DMS79 treated with DMSO at 0.1 percent for 48 hours (cell line): ENCODE data around the gene HLA-G.
"Not testable (repeated sequence)": the region's sequence is repeated elsewhere in the genome, so short reads cannot be mapped to it uniquely, and the experiment has no call there.

ENCODE experiments used
- DNase-seq: peaks from one replicate; lab custom pipeline; 2025; lab: John Stamatoyannopoulos, UW

Gene HLA-G

GRCh38 chr6:29827579-29828470 lies at the start of gene HLA-G:
TSS of gene HLA-G (plus strand) at chr6:29827825. CDS start at chr6:29827845, 20 bp downstream.
- DNase-seq: no peak

- not testable (repeated sequence) for DNase-seq
Observed at GRCh38 chr6:29780019-29780698, 47.5 kb upstream of the HLA-G start.

- no peak for DNase-seq
Observed at GRCh38 chr6:29789176-29789575, 38.4 kb upstream of the HLA-G start.

- no peak for DNase-seq
Observed at GRCh38 chr6:29790626-29791025, 37.0 kb upstream of the HLA-G start.

DNA sequence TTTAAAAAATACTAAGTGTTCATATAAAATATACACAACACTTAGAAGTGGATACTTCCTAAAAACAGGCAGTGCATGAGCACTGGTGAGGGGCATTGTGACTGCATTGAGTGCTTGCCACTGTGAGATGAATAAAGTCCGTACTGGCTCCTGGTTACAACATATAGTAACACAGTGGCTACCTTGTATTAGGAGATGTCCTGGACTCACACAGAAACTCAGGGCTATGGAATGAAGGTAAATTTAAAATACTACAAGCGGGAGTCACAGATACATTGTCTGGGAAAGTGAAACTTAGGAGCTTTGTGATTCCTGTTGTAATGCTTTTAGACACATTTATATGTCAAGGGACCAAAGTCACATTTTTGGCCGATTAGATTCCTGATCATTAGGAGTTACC lies 36.5 kb upstream of the HLA-G start:
- no peak for DNase-seq

GRCh38 chr6:29791786-29792122 lies 35.9 kb upstream of the HLA-G start:
- no peak for DNase-seq

DNA sequence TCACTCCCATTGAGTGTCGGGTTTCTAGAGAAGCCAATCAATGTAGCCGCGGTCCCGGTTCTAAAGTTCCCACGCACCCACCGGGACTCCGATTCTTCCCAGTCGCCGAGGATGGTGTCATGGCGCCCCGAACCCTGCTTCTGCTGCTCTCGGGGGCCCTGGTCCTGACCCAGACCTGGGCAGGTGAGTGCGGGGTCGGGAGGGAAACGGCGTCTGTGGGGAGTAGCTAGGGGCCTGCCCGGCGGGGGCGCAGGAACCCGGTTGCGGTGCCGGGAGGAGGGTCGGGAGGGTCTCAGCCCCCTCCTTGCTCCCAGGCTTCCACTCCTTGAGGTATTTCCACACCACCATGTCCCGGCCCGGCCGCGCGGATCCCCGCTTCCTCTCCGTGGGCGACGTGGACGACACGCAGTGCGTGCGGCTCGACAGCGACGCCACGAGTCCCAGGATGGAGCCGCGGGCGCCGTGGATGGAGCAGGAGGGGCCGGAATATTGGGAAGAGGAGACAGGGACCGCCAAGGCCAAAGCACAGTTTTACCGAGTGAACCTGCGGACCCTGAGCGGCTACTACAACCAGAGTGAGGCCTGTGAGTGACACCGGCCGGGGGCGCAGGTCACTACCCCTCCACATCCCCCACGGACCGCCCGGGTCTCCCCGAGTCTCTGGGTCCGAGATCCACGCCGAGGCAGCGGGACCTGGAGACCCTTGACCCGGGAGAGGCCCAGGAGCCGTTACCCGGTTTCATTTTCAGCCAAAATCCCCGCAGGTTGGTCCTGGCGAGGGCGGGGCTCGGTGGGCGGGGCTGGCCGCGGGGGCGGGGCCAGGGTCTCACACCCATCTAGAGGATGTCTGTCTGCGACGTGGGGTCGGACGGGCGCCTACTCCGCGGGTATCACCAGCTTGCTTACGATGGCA lies 35.2 kb upstream of the HLA-G start:
- no peak for DNase-seq

DNA sequence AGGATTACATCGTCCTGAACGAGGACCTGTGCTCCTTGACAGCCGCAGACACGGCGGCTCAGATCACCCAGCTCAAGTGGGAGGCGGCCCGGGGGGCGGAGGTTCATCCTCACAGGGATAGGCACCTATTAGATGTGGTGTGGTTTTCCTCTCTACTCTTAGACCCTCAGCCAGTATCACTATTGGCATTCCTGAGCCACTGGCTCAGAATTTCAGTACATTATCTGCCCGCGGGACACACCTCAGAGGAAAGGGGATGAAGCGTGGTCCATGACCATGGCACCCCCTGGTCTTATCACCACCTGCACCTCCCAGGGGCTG lies 34.6 kb upstream of the HLA-G start:
- DNase-seq: no peak

- DNase-seq: no peak
Observed at GRCh38 chr6:29793796-29794195, 33.8 kb upstream of the HLA-G start.

DNA sequence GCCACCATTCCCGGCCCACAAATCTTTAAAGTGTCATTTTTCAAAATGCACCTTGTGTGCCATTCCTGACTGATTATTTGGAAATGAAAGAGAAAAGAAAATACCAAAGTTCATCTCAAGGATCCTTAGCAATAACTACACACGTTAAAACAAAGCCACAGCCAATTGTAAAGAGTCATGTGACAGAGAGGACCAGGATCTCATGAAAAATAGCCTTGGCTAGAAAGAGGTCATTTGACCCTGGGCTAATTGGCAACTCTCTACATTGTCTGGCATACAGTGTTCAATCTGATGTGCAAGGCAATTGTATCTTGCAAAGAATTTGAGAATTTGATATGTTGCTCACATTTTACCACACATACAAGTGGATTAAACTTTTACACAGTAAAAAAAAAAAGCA lies 31.6 kb upstream of the HLA-G start:
- DNase-seq: no peak

DNA sequence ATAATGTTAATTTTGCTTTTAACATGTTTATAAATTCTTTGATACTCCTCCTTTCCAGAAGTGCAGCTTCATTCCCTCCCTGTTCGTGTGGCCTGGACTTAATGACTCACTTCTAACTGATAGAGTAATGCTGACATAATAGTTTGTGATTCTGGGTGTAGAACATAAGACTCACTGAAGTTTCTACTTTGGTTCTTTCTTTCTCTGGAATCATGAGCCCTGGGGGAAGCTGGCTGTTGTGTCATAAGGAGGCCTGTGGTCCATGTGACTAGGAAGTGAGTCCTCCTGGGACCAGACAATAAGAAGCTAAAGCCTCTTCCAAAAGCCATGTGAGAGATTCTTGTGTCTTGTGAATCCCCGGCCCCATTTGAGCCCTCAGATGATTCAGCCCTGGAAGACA lies 30.5 kb upstream of the HLA-G start:
- no peak for DNase-seq

DNA sequence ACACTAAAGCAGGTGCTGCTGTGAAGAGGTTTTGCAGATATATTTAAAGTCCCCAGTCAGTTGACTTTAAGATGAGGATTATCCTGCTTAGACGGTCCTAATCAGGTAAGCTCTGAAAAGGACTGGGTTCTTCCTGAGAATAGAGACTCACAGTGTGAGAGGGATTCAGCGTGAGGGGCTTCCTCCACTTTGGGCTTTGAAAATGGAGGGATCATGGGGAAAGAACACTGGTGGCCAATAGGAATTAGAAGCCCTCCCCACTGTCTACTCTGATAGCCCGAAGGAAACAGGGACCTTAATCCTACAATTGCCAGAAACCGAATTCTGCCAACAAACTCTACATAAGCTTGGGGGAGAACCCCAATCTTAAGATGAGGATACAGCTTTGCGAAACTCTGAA lies 29.7 kb upstream of the HLA-G start:
- no peak for DNase-seq

DNA sequence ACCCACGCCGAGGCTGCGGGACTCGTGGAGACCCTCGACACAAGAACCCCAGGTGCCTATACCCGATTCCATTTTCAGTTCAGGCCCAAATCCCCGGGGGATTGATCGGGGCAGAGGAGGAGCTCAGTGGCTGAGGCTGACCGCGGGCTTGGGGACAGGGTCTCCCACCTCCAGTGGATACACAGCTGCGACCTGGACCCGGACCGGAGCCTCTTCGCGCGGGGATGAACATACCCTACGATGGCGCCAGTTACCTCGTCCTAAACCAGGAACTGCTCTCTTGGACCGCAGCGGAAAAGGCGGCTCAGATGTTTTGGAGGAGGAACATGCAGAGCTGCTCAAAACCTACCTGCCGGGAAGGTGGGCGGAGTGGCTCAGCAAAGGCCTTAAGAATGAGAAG lies 27.4 kb upstream of the HLA-G start:
- DNase-seq: no peak

DNA sequence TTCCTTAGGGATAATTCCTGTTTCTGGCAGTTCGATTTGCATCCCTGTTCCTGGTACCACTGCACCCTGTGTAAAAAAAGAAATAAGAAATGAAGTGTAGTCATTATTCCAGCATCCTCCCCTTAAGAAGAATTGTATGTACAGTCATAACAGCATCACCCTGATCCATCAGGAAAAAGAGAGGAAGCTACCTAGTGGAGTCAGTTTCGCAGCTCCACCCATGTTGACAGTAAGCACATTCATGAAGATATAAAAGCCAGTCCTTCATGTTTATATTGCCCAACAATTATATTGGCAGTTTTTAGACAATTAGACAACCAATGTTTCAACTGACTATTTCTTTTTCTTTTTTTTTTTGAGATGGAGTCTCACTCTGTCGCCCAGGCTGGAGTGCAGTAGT lies 21.2 kb upstream of the HLA-G start:
- no peak for DNase-seq

- no peak for DNase-seq
Observed at GRCh38 chr6:29809249-29809648, 18.4 kb upstream of the HLA-G start.

DNA sequence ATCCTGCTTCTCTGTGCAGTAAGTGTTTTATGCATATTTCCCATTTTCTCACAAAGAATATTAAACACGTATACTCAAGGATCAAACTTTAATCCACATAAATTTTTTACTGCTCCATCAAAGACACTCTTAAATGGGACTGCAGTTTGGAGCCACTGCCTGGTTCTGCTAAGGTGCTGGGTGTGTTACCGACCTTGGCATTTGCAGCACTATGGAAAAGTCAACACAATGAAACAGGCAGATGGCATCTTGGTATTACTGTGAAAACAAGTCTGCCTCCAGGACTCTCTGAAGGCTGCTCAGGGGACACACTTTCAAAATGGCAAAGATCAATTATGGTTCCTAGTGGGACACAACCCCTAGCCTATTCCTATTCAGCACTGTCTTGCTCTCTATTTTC lies 17.3 kb upstream of the HLA-G start:
- no peak for DNase-seq

DNA sequence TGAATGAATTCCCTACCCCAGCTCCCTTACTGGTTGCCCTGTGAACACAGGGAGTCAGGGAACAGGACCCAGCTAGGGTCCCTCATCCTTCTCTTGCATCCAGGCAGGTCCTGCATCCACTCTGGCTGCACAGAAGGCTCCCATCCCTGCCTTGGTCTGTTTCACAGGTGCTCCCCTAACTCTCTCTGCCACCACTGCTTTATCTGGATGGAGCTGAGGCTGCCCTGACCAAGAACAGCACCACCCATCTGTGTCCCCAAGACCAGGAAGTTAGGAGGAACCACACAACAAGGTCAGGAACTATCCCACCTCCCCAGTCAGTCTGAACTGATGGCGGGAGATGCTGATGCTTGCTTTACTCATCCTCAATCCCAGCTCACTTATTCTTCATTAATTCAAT lies 16.2 kb upstream of the HLA-G start:
- no peak for DNase-seq

- no peak for DNase-seq
Observed at GRCh38 chr6:29813066-29813465, 14.6 kb upstream of the HLA-G start.

DNA sequence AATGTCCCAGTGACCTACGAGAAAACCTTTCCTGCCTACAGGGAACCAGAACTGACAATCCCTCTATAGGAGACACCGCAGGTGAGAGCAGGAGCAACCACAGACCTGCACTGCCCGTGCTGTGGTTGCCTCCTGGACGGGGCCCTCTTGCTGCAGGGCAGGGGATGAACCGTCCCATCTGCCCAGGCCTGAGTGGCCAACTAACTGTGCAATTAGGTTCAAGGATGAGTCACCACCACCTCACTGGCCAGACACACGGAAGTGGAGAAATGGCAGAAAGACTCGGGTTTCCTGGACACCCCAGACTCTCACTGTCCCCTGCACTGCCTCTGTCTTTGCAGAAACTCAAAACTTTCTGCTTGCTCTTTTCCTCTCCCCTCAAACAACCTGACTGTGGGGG lies 13.8 kb upstream of the HLA-G start:
- DNase-seq: no peak

- no peak for DNase-seq
Observed at GRCh38 chr6:29814379-29815117, 13.1 kb upstream of the HLA-G start.

DNA sequence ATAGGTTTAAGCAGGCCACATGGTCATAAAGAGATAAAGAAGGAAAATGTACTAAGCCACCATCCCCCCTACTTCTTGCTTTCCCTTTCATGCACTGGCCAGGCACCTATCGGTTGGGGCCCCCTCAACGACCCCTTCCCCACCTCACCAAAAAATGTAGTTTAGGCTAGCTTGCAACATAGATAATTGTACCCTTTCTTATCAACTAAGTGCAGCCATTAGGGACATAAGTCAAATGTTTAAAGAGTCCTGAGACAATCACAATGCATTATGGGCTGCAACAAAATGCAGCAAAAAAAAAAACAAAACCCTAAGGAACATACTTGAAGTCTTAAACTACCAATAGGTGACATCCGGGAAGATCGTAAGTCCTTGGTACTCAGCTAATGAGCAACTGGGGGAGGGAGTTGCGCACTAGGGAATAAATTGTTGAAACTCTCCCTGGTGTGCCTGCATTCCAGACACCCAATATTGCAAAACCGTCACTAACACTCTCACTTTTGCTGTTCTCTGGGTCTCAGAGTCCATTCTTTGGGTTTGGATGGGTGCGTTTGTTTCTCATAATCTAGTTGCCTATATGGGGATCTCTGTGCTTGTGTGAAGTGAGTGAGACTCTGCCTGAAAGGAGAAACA lies 12.4 kb upstream of the HLA-G start:
- DNase-seq: no peak

GRCh38 chr6:29816030-29816429 lies 11.6 kb upstream of the HLA-G start:
- no peak for DNase-seq
